ENCODE data around the gene MOGAT1.
"Not testable (repeated sequence)": the region's sequence is repeated elsewhere in the genome, so short reads cannot be mapped to it uniquely, and the experiment has no call there.

The MOGAT1 gene

GRCh38 chr2:222670191-222671038, 1.0 kb upstream of the MOGAT1 start:
- DNase-seq (ENCODE audit: low read depth in 1 of 2, low spot score in 1 of 2), result no peak

- DNase-seq (ENCODE audit: low read depth in 1 of 2, low spot score in 1 of 2), result no peak
These were observed 577 bp downstream of the MOGAT1 start for GRCh38 chr2:222672068-222672401.

- DNase-seq (ENCODE audit: low read depth in 1 of 2, low spot score in 1 of 2), result no peak
These were observed 1.8 kb downstream of the MOGAT1 start for GRCh38 chr2:222673273-222673672.

GRCh38 chr2:222673883-222674282, 2.4 kb downstream of the MOGAT1 start:
- DNase-seq (ENCODE audit: low read depth in 1 of 2, low spot score in 1 of 2), result no peak

GRCh38 chr2:222677981-222678380, 6.5 kb downstream of the MOGAT1 start:
- DNase-seq (ENCODE audit: low read depth in 1 of 2, low spot score in 1 of 2), result no peak

GRCh38 chr2:222683805-222684204, 12.3 kb downstream of the MOGAT1 start:
- DNase-seq (ENCODE audit: low read depth in 1 of 2, low spot score in 1 of 2), result no peak

GRCh38 chr2:222686086-222686750, 14.8 kb downstream of the MOGAT1 start:
- DNase-seq (ENCODE audit: low read depth in 1 of 2, low spot score in 1 of 2), result no peak

GRCh38 chr2:222688917-222689316, 17.5 kb downstream of the MOGAT1 start:
- no peak for DNase-seq (ENCODE audit: low read depth in 1 of 2, low spot score in 1 of 2)

GRCh38 chr2:222689322-222689721, 17.9 kb downstream of the MOGAT1 start:
- no peak for DNase-seq (ENCODE audit: low read depth in 1 of 2, low spot score in 1 of 2)

GRCh38 chr2:222690564-222691200, 19.2 kb downstream of the MOGAT1 start:
- DNase-seq (ENCODE audit: low read depth in 1 of 2, low spot score in 1 of 2), result peak; percentile 33 to 47

GRCh38 chr2:222693413-222693812, 22.0 kb downstream of the MOGAT1 start:
- not testable (repeated sequence) for DNase-seq (ENCODE audit: low read depth in 1 of 2, low spot score in 1 of 2)

GRCh38 chr2:222693837-222694236, 22.4 kb downstream of the MOGAT1 start:
- no peak for DNase-seq (ENCODE audit: low read depth in 1 of 2, low spot score in 1 of 2)

GRCh38 chr2:222698276-222698675, 26.8 kb downstream of the MOGAT1 start:
- DNase-seq (ENCODE audit: low read depth in 1 of 2, low spot score in 1 of 2), result no peak

GRCh38 chr2:222701233-222701632, 29.8 kb downstream of the MOGAT1 start:
- DNase-seq (ENCODE audit: low read depth in 1 of 2, low spot score in 1 of 2), result no peak

- DNase-seq (ENCODE audit: low read depth in 1 of 2, low spot score in 1 of 2), result no peak
These were observed 30.3 kb downstream of the MOGAT1 start for GRCh38 chr2:222701721-222702131.

- DNase-seq (ENCODE audit: low read depth in 1 of 2, low spot score in 1 of 2), result no peak
These were observed 31.6 kb downstream of the MOGAT1 start for GRCh38 chr2:222703091-222703490.

- DNase-seq (ENCODE audit: low read depth in 1 of 2, low spot score in 1 of 2), result no peak
These were observed 32.4 kb downstream of the MOGAT1 start for GRCh38 chr2:222703886-222704285.

GRCh38 chr2:222706616-222707015, 35.2 kb downstream of the MOGAT1 start:
- no peak for DNase-seq (ENCODE audit: low read depth in 1 of 2, low spot score in 1 of 2)

- DNase-seq (ENCODE audit: low read depth in 1 of 2, low spot score in 1 of 2), result no peak
These were observed 35.7 kb downstream of the MOGAT1 start for GRCh38 chr2:222707102-222707688.

GRCh38 chr2:222707689-222708273, 36.3 kb downstream of the MOGAT1 start:
- DNase-seq (ENCODE audit: low read depth in 1 of 2, low spot score in 1 of 2), result no peak

- DNase-seq (ENCODE audit: low read depth in 1 of 2, low spot score in 1 of 2), result peak; percentile 50 to 66
These were observed 36.8 kb downstream of the MOGAT1 start for GRCh38 chr2:222708274-222708710.
